ENCODE results near the gene ASPHD1.

ASPHD1 gene

DNA sequence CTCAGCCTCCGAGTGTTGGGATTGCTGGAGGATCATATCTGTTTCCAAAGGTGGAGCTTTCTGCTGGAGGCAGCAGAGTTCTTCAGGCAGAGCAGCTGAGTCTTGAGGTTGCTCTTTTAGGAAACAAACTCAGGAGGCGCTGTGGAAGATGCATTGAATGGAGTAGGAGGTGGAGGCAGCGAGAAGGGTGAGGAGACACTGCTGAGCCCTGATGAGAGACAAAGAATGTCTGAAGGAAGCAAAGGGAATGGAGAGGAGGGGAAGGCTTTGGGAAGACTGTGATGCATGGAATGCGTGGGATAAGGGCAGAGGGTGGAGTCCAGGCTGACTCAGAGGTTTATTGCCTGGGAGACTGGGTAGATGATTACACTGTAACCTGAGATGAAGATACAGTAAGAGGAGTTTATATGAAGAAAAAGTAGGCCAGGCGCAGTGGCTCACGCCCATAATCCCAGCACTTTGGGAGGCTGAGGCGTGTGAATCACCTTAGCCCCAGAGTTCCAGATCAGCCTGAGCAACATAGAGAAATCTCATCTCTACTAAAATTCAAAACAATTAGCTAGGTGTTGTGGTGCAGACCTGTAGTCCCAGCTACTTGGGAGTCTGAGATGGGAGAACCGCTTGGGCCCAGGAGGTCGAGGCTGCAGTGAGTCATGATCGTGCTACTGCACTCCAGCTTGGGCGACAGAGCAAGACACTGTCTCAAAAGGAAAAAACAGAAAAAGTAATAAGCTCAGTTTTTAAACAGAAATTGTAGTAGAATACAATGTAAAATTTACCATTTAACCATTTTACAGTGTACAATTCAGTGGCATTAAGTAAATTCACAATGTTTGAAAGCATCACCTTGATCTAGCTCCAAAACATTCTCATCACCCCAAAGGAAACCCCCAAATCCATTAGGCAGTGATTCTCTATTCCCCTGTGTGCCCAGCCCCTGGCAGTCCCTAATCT lies 43.8 kb downstream of the ASPHD1 start:
- DNase-seq (ENCODE audit: low spot score): peak; percentile 58

DNA sequence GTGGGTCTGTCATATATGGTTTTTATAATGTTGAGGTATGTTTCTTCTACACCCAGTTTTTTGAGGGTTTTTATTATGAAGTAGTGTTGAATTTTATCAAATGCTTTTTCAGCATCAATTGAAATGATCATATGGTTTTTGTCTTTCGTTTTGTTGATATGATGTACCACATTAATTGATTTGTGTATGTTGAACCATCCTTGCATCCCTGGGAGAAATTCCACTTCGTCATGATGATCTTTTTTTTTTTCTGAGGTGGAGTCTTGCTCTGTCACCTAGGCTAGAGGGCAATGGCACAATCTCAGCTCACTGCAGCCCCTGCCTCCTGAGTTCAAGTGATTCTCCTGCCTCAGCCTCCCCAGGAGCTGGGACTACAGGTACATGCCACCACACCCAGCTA lies 47.6 kb downstream of the ASPHD1 start:
- no peak for DNase-seq (ENCODE audit: low spot score)

DNA sequence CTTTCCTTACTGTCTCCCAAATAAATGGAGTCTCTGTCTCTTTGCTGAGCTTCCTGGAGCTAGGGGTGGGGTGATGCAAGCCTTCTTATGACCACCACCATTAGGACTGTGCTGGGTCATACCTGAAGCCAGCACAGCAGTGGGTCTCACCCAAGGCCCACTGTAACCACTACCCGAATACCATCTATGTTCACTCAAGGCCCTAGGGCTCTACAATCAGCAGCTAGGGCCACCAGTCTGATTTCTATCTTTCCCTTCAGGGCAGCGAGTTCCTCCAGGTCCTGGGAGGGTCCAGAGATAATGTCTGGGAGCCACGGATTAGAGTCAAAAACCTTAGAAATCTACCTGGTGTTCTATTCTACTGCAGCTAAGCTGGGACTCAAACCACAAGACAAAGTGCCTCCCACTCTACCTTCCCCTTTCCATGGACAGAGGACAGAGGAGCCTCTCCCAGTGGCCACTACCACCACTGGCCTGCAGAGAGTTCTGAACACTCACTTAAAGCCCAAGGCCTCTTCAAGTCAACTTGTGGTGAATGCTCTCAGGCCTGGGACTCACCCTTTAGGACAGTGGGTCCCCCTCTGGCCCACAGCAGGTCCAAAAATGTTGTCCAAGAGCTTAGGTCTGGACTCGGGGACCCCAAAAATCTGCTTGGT lies 50.6 kb downstream of the ASPHD1 start:
- no peak for DNase-seq (ENCODE audit: low spot score)

DNA sequence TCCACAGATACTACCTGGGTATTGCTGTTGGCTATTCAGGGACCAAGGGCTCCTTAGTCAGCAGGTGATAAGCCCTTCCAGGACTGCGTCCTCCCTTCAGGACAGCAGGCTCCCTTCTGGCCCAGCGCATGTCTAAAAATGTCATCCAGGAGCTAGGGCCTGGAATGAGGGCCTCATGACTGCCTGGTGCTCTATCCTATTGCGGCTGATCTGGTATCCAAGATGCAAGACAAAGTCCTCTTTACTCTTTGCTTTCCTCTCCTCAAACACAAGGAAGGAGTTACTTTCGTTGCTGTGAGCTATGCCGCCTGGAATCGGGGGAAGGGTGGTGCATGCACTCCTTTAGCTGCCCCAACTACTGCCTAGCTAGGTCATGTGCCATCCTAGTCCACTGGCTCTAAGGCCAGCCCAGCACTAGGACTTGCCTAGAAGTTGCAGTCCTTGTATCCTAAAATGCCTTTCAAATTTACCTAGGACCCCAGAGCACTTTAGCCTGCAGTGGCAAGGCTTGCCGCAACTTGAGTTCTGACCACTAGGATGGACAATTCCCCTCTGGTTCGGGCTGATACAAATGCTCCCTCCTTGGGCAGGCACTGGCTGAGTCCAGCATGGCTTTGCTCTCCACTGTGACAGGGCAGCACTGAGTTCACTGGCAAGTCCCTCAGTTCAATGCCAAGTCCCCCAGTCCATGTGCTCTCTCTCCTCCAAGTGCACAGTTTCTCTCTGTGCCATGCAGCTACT lies 51.5 kb downstream of the ASPHD1 start:
- DNase-seq (ENCODE audit: low spot score): no peak
